ENCODE data around the gene NAP1L4.

Gene NAP1L4

GRCh38 chr11:2934611-2935239 lies 57.4 kb downstream of the NAP1L4 start:
- DNase-seq (ENCODE audit: low read depth), result no peak

GRCh38 chr11:2934021-2934550 lies 58.0 kb downstream of the NAP1L4 start:
- DNase-seq (ENCODE audit: low read depth), result no peak

GRCh38 chr11:2933375-2934020 lies 58.6 kb downstream of the NAP1L4 start:
- DNase-seq (ENCODE audit: low read depth), result no peak

- DNase-seq (ENCODE audit: low read depth), result no peak
Measured at GRCh38 chr11:2932850-2933251, 59.3 kb downstream of the NAP1L4 start.

GRCh38 chr11:2931771-2932738 lies 60.1 kb downstream of the NAP1L4 start:
- DNase-seq (ENCODE audit: low read depth), result no peak

GRCh38 chr11:2931420-2931746 lies 60.7 kb downstream of the NAP1L4 start:
- DNase-seq (ENCODE audit: low read depth), result no peak

- DNase-seq (ENCODE audit: low read depth), result no peak
Measured at GRCh38 chr11:2930704-2931419, 61.3 kb downstream of the NAP1L4 start.

GRCh38 chr11:2929950-2930703 lies 62.0 kb downstream of the NAP1L4 start:
- DNase-seq (ENCODE audit: low read depth), result no peak

GRCh38 chr11:2929531-2929949 lies 62.6 kb downstream of the NAP1L4 start:
- no peak for DNase-seq (ENCODE audit: low read depth)

GRCh38 chr11:2928605-2929530 lies 63.3 kb downstream of the NAP1L4 start, which contains the start of gene PHLDA2:
TSS of gene PHLDA2 (minus strand) at chr11:2929420. CDS start at chr11:2929364, 56 bp downstream.
- peak; percentile 43 for DNase-seq (ENCODE audit: low read depth)

GRCh38 chr11:2927851-2928604 lies 64.1 kb downstream of the NAP1L4 start:
- no peak for DNase-seq (ENCODE audit: low read depth)

GRCh38 chr11:2927121-2927800 lies 64.9 kb downstream of the NAP1L4 start:
- no peak for DNase-seq (ENCODE audit: low read depth)

GRCh38 chr11:2926611-2927051 lies 65.5 kb downstream of the NAP1L4 start:
- no peak for DNase-seq (ENCODE audit: low read depth)

- DNase-seq (ENCODE audit: low read depth), result no peak
Measured at GRCh38 chr11:2924821-2925675, 67.1 kb downstream of the NAP1L4 start.

GRCh38 chr11:2924381-2924780 lies 67.7 kb downstream of the NAP1L4 start:
- DNase-seq (ENCODE audit: low read depth), result no peak

- DNase-seq (ENCODE audit: low read depth), result no peak
Measured at GRCh38 chr11:2923446-2924375, 68.4 kb downstream of the NAP1L4 start.

All from stimulated activated CD4-positive, alpha-beta T cell treated with anti-CD3 and anti-CD28 coated beads, Interleukin-2, amount 100 ng/mL, for 4 hours (primary cell).